Effector memory CD8-positive, alpha-beta T cell (primary cell): ENCODE measurements around the gene CYP2W1.
"Not testable (repeated sequence)": the region's sequence is repeated elsewhere in the genome, so short reads cannot be mapped to it uniquely, and the experiment has no call there.

Experiments used
- ATAC-seq: fragments of 150-1000 bp; cut with Tn5 transposase; replicated peaks from 2 replicates; pipeline ENCODE4 v1.10.0; 2021; ENCODE audit warnings: mild to moderate bottlenecking, moderate library complexity
- DNase-seq, 3 experiments: peaks; one replicate each; pipeline ENCODE4 v3.0.0; 2021
- H3K27ac Mint-ChIP-seq, 2 donors: one replicate each; pipeline ENCODE4 v1.8.0; 2022; ENCODE audit warnings: mild to moderate bottlenecking in 2 of 2, mixed read lengths in 2 of 2, moderate library complexity in 2 of 2
- H3K27me3 Mint-ChIP-seq, 2 donors: one replicate each; pipeline ENCODE4 v1.8.0; 2022; ENCODE audit warnings: mixed read lengths in 2 of 2
- H3K36me3 Mint-ChIP-seq: one replicate; pipeline ENCODE4 v1.8.0; 2022; ENCODE audit warnings: mild to moderate bottlenecking, moderate library complexity, mixed read lengths; ENCODE audit not compliant: insufficient read depth
- H3K4me1 Mint-ChIP-seq, 2 donors: one replicate each; pipeline ENCODE4 v1.8.0; 2022; ENCODE audit warnings: low read depth in 2 of 2, mixed read lengths in 2 of 2
- H3K4me3 Mint-ChIP-seq, 2 donors: one replicate each; pipeline ENCODE4 v1.8.0; 2022; ENCODE audit warnings: mild to moderate bottlenecking in 2 of 2, mixed read lengths in 2 of 2, moderate library complexity in 2 of 2
- H3K9me3 Mint-ChIP-seq, 2 donors: one replicate each; pipeline ENCODE4 v1.8.0; 2022; ENCODE audit warnings: mixed read lengths in 2 of 2

Gene CYP2W1

GRCh38 chr7:1028044-1028770, 45.2 kb downstream of the CYP2W1 start:
- H3K9me3 Mint-ChIP-seq, result no peaks in the 10 kb centered on the region
- peak; percentile 70 to 79 (median 78) for DNase-seq
- H3K27me3 Mint-ChIP-seq, result no peaks in the 10 kb centered on the region
- peak overlapping the region; percentile 80 to 82 for H3K4me3 Mint-ChIP-seq
- H3K4me1 Mint-ChIP-seq, result peaks cover 32 to 39% of the 10 kb centered on the region in 2 donors
- H3K36me3 Mint-ChIP-seq, result peaks cover 2% of the 10 kb centered on the region
- H3K27ac Mint-ChIP-seq, result peak overlapping the region; percentile 82 to 86
- peak; percentile 79 for ATAC-seq

DNA sequence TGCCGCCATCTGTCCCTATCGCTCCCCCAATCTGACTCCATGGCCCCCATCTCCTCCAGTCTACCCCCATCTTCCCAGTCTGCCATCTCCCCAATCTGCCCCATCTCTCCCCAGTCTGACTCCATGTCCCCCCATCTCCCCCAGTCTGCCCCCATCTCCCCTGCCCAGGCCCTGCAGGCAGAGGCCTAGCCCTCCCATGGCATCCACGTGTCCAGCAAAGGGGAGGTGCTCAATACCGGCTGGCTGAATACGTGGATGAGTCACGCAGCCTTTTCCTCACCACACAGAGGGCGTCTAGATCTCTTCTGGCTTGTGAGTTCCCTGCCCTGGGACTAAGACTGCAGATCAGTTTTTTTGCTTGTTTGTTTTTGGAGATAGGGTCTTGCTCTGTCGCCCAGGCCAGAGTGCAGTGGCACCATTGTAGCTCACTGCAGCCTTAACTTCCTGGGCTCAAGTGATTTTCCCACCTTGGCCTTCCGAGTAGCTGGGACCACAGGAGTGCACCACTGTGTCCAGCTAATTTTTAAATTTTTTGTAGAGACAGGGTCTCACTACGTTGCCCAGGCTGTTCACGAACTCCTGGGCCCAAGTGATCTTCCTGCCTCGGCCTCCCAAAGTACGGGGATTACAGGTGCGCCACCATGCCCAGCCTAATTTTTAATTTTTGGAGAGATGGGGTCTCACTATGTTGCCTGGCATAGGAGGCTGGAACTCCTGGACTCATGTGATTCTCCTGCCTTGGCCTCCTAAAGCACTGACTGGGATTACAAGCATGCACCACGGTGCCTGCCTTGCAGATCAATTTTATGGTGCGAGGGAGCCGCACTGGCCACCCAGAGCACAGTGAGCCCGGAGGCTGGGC, 46.0 kb downstream of the CYP2W1 start:
- Mint-ChIP-seq H3K27ac (peak overlapping the region; percentile 82 to 86), H3K4me1 (peaks cover 37 to 46% of the 10 kb centered on the region in 2 donors), H3K27me3 (no peaks in the 10 kb centered on the region), H3K4me3 (peak overlapping the region; percentile 80 to 82), H3K36me3 (peaks cover 3% of the 10 kb centered on the region), H3K9me3 (no peaks in the 10 kb centered on the region)
- peak; percentile 41 to 45 (median 41) for DNase-seq
- peak; percentile 67 for ATAC-seq

GRCh38 chr7:1029637-1030443, 46.9 kb downstream of the CYP2W1 start:
- DNase-seq (no peak), ATAC-seq (no peak)
- Mint-ChIP-seq H3K4me1 (peaks cover 45% of the 10 kb centered on the region in 2 donors), H3K27me3 (no peaks in the 10 kb centered on the region), H3K4me3 (peak overlapping the region; percentile 80 to 82), H3K27ac (peak overlapping the region in 1 of 2 donors; percentile 86), H3K36me3 (peaks cover 3% of the 10 kb centered on the region), H3K9me3 (no peaks in the 10 kb centered on the region)

DNA sequence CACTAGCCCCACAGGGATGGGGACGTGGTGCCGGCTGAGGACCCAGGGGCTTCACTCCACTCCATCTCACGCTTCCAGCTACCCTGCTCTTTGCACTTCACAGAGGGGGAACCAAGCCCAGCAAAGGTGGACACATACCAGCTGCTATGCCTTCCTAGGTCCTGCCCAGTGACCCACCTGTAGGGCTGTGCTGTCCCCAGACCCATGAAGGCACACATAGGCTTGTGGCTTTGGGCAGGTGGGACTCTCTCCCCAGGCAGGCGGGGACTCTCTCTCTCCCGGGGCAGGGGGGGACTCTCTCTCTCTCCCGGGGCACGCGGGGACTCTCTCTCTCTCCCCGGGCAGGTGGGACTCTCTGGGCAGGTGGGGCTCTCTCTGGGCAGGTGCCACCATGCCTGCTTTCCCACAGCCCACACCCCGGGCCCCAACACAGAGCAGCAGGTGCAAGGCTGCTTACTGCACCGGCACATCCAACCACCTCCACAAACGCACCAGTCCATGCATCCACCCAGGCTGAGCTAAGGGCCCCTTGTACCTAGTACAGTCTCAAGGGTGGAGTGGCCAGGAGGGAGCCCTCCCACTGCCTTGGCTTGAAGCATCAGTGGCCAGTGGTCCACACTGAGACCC, 47.6 kb downstream of the CYP2W1 start:
- DNase-seq (no peak), ATAC-seq (no peak)
- Mint-ChIP-seq H3K4me1 (peaks cover 42 to 51% of the 10 kb centered on the region in 2 donors), H3K9me3 (no peaks in the 10 kb centered on the region), H3K4me3 (peak overlapping the region; percentile 27 to 45), H3K27me3 (no peaks in the 10 kb centered on the region), H3K36me3 (peaks cover 3% of the 10 kb centered on the region), H3K27ac (peak overlapping the region; percentile 68 to 71)

DNA sequence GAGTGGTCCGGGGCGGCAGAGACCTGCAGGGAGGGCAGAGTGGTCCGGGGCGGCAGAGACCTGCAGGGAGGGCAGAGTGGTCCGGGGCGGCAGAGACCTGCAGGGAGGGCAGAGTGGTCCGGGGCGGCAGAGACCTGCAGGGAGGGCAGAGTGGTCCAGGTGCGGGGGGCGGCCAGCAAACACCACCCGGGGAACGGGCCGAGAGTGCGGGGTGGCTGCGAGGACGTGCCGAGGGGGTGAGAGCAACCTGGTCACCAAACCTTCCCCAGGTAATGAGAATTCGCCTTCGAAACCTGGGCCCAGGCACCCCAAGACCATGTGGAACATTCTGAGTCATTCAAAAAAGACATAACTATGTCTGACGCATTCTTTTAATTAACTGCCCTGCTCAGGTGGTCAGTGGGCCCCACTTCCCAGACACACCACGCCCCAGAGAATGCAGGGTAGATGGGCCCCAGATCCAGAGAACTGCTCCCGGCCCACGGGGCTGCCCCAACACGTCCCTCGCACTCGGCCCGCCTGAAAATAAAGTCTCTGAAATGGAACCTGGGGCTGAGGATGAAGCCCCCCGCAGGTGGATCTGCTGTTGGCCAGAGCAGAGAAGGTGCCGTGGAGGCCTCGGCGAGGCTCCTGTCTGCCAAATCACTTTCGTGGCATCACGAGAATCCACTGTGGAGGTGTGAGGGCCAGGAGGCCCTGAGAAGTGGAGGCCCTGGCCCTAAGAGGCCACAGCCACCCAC, 48.9 kb downstream of the CYP2W1 start:
- DNase-seq (no peak), ATAC-seq (no peak)
- Mint-ChIP-seq H3K4me3 (no peak overlapping the region), H3K27ac (no peak overlapping the region), H3K4me1 (peaks cover 37 to 45% of the 10 kb centered on the region in 2 donors), H3K36me3 (peaks cover 6% of the 10 kb centered on the region), H3K9me3 (no peaks in the 10 kb centered on the region), H3K27me3 (no peaks in the 10 kb centered on the region)

DNA sequence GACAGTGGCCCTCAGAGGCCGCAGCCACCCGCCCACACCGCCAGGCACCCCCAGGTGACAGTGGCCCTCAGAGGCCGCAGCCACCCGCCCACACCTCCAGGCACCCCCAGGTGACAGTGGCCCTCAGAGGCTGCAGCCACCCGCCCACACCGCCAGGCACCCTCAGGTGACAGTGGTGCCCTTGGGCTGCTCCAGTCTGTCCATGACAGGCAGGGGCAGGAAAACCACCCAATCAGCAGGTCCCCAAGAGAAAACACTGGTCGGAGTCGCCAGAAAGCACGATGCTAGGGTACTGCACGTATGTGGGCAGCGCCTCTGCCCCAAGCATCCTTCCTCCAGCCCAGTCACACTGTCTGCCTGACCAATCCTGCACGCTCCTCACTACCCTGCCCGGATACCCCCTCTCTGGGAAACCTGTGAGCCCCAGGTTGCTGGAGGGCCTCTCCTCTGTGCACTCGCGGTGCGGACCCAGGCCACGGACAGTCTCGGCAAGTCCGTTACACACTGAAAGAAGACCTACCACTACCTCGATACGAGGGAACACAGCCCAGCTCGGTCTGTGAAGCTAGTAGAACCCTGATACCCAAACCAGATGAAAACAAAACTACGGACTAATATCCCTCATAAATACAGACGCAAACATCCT, 49.7 kb downstream of the CYP2W1 start:
- peak overlapping the region; percentile 56 to 76 for H3K4me3 Mint-ChIP-seq
- DNase-seq, result no peak

DNA sequence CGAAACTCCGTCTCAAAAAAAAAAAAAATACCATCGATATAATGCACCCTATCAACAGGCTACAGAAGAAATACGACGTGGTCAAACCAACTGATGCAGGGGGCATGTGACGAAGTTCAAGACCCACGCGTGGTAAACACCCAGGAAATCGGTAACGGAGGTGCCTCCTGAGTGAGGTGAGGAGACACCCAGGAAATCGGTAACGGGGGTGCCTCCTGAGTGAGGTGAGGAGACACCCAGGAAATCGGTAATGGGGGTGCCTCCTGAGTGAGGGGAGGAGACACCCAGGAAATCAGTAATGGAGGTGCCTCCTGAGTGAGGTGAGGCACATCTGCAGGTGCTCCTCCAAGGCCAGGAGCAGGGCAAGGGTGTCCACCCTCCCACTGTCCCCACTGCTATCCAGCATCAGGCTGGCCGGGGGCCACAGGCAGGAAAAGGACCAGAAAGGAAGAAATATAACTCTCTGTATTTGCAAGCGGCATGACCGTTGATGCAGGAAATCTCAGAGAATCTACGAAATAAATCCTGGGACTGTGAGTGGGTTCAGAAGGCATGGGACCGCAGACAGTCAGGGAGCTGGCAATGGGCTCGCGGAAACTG, 50.7 kb downstream of the CYP2W1 start:
- ATAC-seq, result peak; percentile 78
- H3K27me3 Mint-ChIP-seq, result no peaks in the 10 kb centered on the region
- peak overlapping the region; percentile 56 to 76 for H3K4me3 Mint-ChIP-seq
- peaks cover 34 to 40% of the 10 kb centered on the region in 2 donors for H3K4me1 Mint-ChIP-seq
- H3K36me3 Mint-ChIP-seq, result peaks cover 8% of the 10 kb centered on the region
- H3K9me3 Mint-ChIP-seq, result no peaks in the 10 kb centered on the region
- H3K27ac Mint-ChIP-seq, result peak overlapping the region; percentile 49 to 87
- peak; percentile 31 to 45 (median 37) for DNase-seq

More for the DNA sequence above, 49.7 kb downstream of the CYP2W1 start:
- Mint-ChIP-seq H3K9me3 (no peaks in the 10 kb centered on the region), H3K36me3 (peaks cover 8% of the 10 kb centered on the region), H3K27ac (peak overlapping the region; percentile 49 to 87), H3K4me1 (peaks cover 34 to 40% of the 10 kb centered on the region in 2 donors), H3K27me3 (no peaks in the 10 kb centered on the region)
- ATAC-seq, result no peak

DNA sequence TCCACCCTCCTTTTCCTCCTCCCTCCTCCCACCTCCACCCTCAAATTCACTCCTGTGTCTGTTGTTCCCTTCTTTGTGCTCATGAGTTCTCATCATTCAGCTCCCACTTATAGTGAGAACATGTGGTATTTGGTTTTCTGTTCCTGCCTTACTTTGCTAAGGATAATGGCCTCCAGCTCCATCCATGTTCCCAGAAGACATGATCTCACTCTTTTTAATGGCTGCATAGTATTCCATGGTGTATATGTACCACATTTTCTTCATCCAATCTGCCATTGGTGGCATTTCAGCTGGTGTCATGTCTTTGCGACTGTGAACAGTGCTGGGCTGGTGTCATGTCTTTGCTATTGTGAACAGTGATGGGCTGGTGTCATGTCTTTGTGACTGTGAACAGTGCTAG, 51.8 kb downstream of the CYP2W1 start:
- H3K4me3 Mint-ChIP-seq, H3K9me3 Mint-ChIP-seq, H3K36me3 Mint-ChIP-seq, ATAC-seq, DNase-seq, H3K27ac Mint-ChIP-seq, H3K27me3 Mint-ChIP-seq: not testable (repeated sequence)
- peaks cover 28 to 33% of the 10 kb centered on the region in 2 donors for H3K4me1 Mint-ChIP-seq

- not testable (repeated sequence) for DNase-seq, H3K27me3 Mint-ChIP-seq, ATAC-seq, H3K27ac Mint-ChIP-seq, H3K36me3 Mint-ChIP-seq, H3K4me3 Mint-ChIP-seq, H3K9me3 Mint-ChIP-seq
- peaks cover 22 to 35% of the 10 kb centered on the region in 2 donors for H3K4me1 Mint-ChIP-seq
These were observed 53.4 kb downstream of the CYP2W1 start for GRCh38 chr7:1036164-1036928.
